Glomerular visceral epithelial cell (primary cell): ENCODE data around the gene DLG2.
"Not testable (repeated sequence)": the region's sequence is repeated elsewhere in the genome, so short reads cannot be mapped to it uniquely, and the experiment has no call there.

Experiments
- DNase-seq: peaks from one replicate; pipeline ENCODE4 v3.0.0-alpha.2; 2016; ENCODE audit errors: extremely low spot score

The DLG2 gene

DNA sequence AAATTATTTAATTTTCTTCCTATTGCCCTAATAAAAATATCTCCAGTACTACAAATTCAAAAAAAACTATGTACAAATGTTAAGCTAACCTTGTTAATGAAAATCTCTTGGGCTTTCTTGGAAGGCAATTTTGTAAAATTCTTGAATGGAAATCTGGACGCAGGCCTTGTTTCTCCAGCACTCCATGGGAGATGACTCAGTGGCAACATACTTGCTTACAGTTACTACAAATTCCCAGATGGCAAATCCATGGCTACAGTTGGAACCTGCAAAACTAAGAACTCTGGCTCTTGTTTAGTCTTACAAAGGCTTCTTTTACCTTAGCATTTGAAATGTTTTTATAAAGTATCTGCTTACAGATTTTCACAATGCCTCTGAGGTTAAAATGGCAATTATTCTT is 725.2 kb downstream of the DLG2 start:
- DNase-seq: no peak

DNA sequence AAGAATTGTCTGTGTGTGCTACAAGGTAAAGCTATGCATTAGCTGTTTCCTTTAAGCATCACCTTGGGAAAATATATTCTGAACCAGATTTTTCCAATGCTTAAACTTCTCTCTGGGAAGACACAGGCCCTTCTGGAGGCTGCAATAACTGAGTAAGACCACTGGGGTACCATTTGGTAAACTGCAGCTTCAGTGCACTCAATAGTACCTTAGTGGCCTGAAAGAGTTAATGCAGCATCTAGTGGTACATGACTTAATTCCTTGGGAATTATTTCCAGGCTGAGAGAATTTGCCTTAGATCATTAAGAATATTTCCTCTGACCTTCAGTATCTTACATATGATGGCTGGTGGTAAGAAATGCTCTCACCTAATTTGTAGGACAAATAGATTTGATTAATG is 727.4 kb downstream of the DLG2 start:
- DNase-seq: peak; percentile 11

DNA sequence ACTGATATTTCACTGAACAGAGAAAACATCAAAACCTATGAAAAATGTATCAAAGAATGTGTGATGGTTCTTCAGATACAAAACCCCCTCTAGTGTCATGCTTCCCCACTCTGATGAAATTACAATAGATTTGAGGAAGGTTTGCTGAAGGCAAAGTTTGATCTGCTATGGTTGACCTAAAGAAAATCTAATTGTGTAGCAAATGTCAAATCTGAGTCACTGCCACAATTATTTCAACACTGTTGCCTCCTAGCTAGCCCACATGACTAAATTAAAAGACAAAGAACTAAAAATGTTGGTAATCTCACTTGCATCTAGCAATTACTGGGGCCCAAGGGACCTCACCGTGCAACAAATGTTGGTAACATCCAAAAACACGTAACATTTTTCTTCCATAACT is 728.0 kb downstream of the DLG2 start:
- DNase-seq: no peak

DNA sequence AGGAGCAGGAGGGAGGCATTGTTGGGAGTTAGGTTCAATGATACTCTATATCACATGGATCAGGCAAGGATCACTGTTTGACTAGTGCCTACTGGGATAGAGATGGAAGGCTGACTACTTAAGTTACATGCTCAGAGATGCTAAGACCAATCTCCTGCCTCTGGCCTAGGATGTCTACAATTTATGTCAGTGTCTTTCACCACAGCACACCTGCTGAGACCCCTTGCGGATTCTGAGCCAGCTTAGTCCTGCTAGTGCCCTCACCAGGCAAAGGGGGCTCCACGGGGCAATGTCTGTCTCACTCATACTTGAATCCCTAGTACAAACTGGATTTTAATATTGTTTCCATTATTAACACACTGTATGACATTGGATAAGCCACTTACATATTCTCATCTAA is 732.5 kb downstream of the DLG2 start:
- DNase-seq: no peak

DNA sequence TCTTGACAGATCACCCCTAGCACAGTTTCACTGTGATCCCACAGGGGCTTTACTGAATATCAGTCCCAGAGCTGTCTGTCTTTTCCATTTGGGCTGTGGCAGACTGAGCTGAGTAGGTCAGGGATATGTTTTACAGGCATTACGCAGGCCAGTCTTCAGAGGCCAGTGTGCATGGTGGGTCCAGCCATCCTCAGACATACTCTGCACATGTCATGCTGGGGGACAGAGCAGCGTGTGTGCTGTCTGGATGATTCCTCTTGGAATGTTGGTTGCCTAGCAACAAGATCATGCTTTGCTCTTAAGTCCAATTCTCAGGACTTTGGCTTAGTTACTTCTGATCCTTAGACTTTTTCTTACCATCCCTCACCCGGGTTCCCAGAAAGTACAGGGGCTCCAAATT is 736.5 kb downstream of the DLG2 start:
- DNase-seq: no peak

DNA sequence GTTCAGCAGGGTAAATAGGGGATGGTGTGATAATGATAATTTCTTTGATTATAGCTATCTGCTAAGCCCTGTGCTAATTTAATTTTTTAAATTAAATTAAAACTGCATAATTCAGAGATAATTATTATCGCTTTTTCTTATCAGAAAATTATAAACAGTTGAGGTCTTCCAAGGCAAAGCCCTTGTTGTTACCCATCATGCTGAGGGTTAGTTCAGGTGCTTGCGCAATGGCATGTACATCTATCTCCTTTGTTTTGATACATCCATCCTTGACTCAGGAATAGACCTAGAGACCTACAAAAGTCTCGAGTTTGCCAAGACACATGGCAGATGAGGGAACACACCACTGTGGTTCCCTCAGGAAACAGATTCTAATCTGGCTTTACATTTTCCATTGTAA is 737.6 kb downstream of the DLG2 start:
- DNase-seq: no peak

DNA sequence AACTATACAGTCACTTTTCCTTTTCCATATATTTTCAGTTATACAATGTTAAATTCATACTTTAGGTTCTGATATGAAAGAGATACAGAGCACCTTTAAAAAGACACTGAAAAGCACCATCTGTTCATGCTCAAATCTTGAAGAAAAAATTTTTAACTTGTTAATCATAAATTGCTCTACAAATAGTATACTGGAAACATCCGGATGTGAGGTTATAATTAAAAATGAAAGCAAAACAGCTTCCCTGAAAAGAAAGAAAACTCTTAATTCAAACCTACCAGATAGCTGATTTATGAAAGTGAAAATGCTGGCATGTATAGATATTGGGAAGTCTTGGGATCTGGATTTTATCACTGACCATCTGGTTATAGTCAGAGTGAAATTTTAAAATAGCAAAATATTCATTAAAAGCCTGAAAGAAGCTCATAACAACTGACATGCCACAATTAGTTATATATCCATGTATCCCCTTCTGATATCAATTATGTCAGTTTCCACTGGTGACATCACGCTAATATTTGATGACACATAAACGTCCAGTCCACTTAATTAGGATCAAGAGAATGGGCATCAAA is 740.0 kb downstream of the DLG2 start:
- no peak for DNase-seq

DNA sequence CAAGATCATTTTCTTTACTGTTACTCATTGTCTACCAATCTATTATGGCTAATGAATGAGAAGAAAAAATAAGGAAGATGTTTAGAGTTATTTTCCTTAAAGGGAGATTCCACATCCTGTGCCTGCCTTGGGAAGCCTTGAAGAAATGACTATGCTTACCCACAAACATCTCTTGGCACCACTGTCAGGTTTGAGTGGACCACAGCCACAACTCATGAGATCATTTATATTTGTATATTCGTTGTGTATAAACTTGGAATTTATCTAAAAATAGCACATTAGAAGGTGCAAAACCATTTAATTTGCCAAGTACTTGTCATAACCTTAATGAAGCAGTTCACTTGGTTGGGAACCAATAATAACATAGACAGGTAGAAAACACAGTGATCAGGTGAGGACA is 740.8 kb downstream of the DLG2 start:
- no peak for DNase-seq

DNA sequence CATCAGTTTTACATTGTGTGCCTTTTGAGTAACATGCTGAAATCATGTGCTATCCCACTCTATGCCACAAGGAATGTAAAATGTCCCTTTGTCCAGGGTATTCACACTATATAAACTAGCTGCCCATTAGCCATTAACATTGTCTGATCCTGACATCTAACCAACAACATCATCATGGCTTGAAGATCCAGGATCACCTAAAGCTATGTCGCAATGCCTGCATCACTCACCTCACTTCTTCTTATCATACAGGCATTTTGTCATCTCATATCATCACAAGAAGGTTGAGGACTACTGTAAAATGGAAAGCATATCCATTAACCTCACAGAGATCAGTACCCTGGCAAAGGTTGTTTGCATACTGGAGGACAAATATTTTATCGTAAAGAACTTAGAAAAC is 742.3 kb downstream of the DLG2 start:
- DNase-seq: no peak

DNA sequence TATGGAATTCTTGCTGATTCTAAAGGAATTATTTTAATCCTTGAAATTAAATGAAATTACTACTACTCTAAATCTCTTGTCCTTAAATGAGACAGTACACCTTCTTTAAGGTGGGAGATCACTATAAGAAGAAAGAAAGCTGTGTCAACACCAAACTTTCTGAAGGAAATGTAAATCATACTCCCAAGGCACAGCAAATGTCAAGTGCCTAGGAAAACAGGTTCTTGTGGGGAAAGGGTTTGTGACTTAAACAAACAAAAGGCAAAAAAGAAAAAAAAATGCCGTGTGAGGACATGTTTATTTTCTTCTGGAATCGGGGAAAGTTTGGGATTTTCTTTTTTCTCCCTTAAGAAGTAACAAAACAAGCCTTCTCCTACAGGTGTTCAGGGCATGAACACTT is 745.1 kb downstream of the DLG2 start:
- DNase-seq: no peak

DNA sequence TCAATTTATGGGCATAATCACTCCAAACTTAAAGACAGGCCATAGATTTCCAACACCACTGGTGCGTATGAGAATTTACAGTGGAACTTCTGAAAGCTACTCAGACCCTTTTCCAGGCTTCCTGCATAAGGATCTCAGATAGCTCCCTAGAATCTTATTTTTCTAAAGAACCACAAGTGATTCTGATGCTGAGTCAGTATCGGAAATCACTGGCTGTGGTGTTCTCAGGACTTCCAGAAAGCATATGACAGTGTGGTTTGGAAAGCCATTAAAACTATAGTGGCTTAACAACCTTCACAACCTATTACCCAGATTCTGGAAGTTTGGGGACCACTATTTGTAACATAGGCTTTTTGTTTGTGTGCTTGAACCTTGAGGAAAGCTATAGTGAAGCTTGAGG is 756.0 kb downstream of the DLG2 start:
- peak; percentile 9 for DNase-seq

DNA sequence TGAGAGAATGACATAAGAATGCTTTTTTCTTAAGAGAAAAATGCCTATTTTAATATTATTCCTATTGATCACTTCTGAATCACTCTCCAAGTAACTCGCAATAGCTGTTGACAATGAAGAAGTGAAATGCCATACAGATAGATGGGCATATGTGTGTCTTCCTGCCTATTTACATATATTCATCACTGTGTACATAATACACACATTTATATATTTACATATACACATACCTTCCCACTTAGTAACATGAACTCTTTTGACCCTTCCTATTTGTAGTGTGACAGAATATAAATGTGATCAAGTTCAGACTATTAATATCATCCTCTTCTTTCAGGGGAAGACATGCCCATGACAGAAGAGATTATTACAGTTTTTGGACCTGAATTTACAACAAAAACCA is 756.7 kb downstream of the DLG2 start:
- DNase-seq: no peak

DNA sequence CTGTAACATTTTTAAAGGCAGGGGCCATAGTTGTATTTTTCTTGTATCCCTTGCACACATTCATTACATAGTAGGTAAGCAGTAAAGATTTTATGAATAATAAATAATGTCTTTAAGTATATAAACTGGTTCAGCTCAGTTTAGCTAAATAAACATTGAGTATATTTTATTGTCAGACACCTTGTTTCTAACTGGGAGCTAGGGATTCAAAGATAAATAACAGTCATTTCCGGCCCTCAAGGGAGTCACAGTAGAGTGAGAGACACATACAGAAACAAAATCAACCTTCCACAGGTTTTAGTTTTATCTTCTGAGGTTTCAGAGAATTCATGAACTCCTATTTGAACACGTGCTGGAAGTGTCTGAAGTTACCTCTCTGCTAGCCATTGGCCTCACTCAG is 760.2 kb downstream of the DLG2 start:
- DNase-seq: no peak

DNA sequence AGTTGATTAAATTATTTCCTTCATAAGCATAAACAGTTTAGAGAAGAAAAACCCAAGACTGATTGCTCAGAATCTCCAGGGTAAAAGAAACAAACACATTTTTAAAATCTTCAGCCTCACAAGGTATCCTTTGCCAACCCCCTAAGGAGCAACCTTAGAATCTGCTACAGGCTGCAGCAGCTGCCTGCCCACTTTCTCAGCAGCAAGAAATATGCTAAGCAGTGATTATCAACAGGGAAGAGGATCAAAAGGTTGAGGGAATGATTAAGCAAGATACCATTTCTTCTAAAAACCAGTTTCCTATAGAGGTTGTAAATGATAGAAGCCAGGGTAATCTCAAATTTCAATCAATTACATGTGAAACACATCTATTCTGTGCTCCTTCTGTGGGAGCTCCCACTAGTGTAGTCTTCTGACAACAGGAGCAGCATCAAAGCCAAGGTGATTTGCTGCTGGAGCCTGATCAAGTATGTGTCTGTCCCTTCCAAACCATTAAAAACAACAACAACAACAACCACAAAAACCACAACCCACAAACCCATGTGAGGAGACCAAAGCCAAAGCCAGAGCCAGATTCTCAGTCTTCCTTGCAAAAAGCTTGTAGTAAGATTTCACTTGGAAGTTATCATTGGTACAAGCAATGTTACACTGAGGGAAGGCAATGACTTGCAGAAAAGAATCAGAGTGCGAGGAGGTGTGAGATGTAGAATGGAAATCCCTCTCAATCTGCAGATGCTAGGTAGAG is 761.2 kb downstream of the DLG2 start:
- no peak for DNase-seq

DNA sequence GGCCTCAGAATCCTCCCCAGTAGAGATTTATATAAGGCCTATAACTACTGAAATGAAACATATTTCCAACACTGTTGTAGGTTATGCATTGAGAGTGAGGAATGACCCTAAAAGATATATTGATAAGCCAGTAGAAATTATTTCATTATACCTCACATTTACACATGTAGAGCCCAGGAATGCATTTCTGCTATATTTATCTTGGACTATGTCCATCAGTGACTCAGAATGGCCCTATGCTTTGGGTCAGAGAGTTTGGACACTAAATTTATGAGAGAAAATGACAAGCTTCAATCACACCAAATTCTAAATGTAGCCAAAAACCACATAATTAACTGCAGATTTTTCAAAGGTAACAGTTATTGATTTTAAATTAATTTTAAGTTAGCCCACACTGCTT is 761.9 kb downstream of the DLG2 start:
- DNase-seq: peak; percentile 8

DNA sequence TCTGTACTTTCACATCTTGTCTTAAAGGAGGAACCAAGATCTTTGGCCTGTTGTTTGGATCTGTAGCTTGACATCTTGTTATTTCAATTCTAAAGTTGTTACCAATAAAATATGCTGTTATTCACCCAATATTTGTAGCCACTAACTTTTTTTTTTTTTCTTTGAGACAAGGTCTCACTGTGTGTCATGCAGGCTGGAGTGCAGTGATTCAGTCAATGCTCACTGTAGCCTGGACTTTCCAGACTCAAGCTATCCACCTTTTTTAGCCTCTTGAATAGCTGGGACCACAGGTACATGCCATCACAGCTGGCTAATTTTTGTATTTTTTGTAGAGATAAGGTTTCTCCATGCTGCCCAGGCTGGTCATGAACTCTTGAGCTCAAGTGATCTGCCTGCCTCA is 769.4 kb downstream of the DLG2 start:
- DNase-seq: peak; percentile 7

DNA sequence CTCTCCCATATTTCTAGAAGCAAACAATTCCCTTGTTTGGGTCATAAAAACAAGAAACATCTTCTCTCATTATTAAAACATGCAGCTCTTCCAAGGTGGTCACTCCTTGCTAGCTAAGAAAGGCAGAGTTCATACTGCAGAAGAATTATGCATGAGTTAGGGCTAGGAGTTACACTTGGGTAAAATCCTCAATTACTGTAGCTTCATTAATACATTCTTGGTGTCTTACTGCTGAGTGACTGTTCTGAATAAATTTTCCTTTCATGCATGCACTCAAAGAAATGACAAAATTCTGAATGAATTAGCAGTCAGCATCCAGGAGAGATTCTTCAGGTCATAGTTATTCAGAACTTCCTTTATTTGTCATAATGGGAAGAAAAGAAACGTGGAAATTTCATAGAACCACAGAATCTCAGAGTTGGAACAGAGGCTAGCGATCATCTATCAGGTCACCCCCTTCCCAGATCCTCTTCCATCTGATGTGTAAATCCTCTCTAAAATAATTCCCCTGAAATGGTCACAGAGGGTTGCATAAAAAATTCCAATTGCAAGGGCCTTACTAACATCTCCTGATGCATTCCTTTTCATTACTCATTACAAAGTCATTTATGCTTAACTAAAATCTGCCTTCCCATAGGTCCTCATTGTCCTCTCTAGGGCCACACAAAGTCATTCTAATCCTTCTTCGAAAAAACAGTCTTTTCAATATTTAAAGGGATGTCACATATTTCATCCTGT is 771.5 kb downstream of the DLG2 start:
- DNase-seq: peak; percentile 33

DNA sequence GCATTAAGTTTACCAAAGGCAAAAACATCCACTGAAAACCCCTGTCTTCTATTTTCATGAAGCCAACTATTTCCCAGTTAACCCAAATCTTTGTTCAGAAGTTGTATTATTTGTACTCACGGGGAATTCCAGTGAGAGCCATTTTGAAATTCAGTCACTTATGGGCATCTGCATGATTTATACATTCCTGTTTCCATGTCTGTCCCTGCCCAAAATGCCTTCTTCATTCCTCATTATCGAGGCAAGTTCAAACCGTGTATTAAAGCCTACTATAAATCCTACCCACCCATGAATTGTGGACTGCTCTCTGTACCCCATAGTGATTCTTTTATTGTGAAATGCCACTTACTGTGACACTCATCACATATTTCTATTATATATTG is 772.7 kb downstream of the DLG2 start:
- no peak for DNase-seq

DNA sequence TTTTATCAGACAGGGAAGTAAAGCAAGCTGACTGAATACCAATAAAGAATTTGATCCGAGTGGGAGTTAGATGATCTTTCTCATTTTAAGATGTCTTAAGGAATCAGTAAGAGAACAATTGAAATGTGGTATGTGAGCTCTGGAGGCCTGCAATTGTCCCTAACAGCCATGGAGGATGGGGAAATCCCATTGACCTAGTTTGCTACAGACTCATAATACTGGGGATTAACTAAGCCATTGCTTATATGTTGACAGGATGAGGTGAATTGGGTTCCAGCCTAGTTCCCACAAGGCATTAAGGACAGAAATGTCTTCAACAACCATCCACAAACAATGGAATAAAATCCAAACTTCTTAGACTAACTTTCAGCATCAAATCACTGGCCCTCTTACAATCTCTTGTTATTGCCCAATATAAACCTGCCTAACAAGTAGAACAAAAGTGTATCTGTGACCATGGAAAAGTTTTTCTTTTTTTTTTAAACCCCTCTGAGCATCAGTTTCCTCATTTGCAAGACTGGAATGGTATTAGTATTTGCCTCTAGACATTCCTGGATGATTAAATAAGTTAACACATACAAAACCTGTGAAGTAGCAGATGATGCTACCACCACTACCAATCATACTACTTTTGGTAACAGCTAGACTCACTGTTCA is 773.2 kb downstream of the DLG2 start:
- DNase-seq: no peak

DNA sequence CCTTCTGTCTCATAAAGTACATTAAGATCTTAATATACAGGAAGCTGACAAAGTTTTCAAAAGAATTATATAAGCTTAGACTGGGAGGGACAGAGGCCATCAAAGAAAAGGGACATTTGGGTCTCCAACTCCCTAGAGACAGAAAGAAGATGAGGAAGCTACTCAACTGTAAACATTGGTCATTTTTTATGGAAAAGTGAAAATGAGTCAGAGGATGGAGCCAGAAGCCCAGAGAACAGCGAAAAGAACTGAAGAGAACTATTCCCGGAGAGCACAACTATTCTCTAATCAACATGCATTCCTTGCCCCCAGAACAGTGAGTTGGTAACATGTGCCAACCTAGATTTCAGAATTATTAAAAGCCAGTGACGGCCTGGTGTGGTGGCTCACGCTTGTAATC is 779.3 kb downstream of the DLG2 start:
- no peak for DNase-seq

DNA sequence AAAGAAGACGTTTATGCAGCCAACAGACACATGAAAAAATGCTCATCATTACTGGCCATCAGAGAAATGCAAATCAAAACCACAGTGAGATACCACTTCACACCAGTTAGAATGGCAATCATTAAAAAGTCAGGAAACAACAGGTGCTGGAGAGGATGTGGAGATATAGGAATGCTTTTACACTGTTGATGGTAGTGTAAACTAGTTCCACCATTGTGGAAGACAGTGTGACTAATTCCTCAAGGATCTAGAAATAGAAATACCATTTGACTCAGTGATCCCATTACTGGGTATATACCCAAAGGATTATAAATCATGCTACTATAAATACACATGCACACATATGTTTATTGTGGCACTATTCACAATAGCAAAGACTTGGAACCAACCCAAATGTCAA is 786.9 kb downstream of the DLG2 start:
- DNase-seq: not testable (repeated sequence)

DNA sequence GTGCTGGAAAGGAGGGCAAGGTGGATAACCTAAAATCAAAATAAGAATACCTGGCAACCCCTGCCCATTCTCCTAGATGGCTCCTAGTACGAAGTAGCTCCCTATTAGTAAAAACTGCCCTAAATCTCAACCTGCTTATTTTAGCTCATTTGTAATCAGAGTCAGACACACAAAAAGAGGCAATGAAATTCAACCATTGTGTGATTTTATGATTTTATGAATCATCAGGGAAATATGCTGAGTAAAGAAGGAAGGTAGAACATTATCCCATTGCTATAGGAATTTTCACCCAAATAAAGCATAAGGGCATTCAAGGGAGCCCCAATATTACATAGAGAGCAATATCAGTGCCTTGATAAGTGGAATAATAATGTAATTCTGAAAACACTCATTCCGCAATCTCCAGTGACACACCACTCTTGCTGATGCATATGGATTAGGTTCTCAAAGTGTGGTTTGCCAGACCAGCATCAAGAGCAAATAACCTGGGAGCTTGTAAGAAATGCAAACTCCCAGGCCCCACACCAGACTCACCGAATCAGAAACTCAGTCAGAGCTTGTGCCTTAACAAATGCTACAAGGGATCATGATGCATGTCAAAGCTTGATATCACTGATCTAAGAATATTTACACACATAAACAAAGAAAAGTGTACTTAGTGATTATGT is 789.6 kb downstream of the DLG2 start:
- DNase-seq: no peak
